DOHH2 (cell line): Measurements from ENCODE around the gene GHDC.

Source experiments
- H3F3A ChIP-seq: fragments of 200-600 bp; sonication (generic), shearing (Covaris generic); 2 replicates; pipeline ENCODE4 v1.6.0; 2016; ENCODE audit warnings: antibody characterized with exemption, mild to moderate bottlenecking; ENCODE audit not compliant: control insufficient read depth, insufficient read depth
- H3K27ac ChIP-seq: fragments of 200-600 bp; sonication (generic); 2 replicates; pipeline ENCODE4 v1.5.1; 2014; ENCODE audit warnings: low read depth, mild to moderate bottlenecking, low read length, moderate library complexity
- H3K27me3 ChIP-seq: fragments of 200-600 bp; sonication (generic); 2 replicates; pipeline ENCODE4 v1.6.1; 2014; ENCODE audit warnings: mild to moderate bottlenecking, low read length, mixed read lengths; ENCODE audit not compliant: control insufficient read depth
- H3K36me3 ChIP-seq: fragments of 200-600 bp; sonication (generic); 2 replicates; pipeline ENCODE4 v1.6.1; 2014; ENCODE audit warnings: mild to moderate bottlenecking, low read length, moderate library complexity, mixed read lengths; ENCODE audit not compliant: control insufficient read depth
- H3K4me1 ChIP-seq: fragments of 200-600 bp; sonication (generic); 2 replicates; pipeline ENCODE4 v1.6.1; 2014; ENCODE audit warnings: mild to moderate bottlenecking, low read length, mixed read lengths; ENCODE audit not compliant: control insufficient read depth
- H3K4me2 ChIP-seq: fragments of 200-600 bp; sonication (generic); 2 replicates; pipeline ENCODE4 v1.6.0; 2014; ENCODE audit warnings: mild to moderate bottlenecking, low read length, moderate library complexity
- H3K4me3 ChIP-seq: fragments of 200-600 bp; sonication (generic); 2 replicates; pipeline ENCODE4 v1.5.1; 2014; ENCODE audit warnings: mild to moderate bottlenecking, low read length, mixed read lengths
- H3K79me2 ChIP-seq: fragments of 200-600 bp; sonication (generic); 2 replicates; pipeline ENCODE4 v1.6.1; 2014; ENCODE audit warnings: mild to moderate bottlenecking, low read length, mixed read lengths; ENCODE audit not compliant: control insufficient read depth
- H3K9me2 ChIP-seq: fragments of 200-600 bp; sonication (generic); replicated peaks from 2 replicates; pipeline ENCODE4 v1.6.1; 2014; ENCODE audit warnings: mild to moderate bottlenecking, low read length, mixed read lengths; ENCODE audit not compliant: control insufficient read depth
- H3K9me3 ChIP-seq: fragments of 200-600 bp; sonication (generic); 2 replicates; pipeline ENCODE4 v1.6.1; 2014; ENCODE audit warnings: antibody characterized with exemption, low read length, mixed read lengths; ENCODE audit not compliant: control insufficient read depth, insufficient read depth
- H4K20me1 ChIP-seq: fragments of 200-600 bp; sonication (generic); 2 replicates; pipeline ENCODE4 v1.6.0; 2014; ENCODE audit warnings: low read depth, mild to moderate bottlenecking, antibody characterized with exemption, low read length, moderate library complexity; ENCODE audit not compliant: control insufficient read depth, insufficient read depth
- EZH2phosphoT487 ChIP-seq: fragments of 200-600 bp; sonication (generic); IDR thresholded peaks from 2 replicates; pipeline ENCODE4 v1.6.1; 2017; ENCODE audit warnings: borderline replicate concordance, mild to moderate bottlenecking, antibody characterized with exemption, low read length, moderate library complexity, mixed read lengths
- TF ChIP-seq, protein P1 (sequence below): fragments of 200-600 bp; sonication (generic); IDR thresholded peaks from one replicate; pipeline ENCODE4 v1.5.1; 2014; ENCODE audit warnings: antibody characterized with exemption, mild to moderate bottlenecking, low read depth, low read length; ENCODE audit not compliant: poor library complexity, severe bottlenecking

GHDC gene

DNA sequence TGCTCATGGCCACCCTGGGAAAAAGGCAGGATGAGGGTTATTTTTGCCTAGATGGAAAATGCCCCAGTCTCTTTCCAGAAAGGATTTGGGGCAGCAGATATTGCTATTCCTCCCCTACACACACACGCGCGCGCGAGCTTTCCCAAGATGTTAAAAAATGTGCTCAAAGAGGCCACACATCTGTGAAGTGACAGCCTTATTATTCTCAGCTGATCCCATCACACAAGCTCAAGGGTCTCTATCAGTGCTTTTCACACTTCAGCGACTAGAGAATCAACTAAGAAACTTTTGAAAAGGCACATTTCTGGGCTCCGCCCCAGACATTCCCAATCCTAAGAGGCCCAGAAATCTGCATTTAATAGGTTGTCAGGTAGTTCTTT, 33.8 kb downstream of the GHDC start:
- H3K4me1 ChIP-seq = peaks cover under 1% of the 10 kb centered on the region
- no peaks in the 10 kb centered on the region for H3K9me3 ChIP-seq
- TF ChIP-seq EZH2phosphoT487 = no peak
- TF ChIP-seq, protein P1, sequence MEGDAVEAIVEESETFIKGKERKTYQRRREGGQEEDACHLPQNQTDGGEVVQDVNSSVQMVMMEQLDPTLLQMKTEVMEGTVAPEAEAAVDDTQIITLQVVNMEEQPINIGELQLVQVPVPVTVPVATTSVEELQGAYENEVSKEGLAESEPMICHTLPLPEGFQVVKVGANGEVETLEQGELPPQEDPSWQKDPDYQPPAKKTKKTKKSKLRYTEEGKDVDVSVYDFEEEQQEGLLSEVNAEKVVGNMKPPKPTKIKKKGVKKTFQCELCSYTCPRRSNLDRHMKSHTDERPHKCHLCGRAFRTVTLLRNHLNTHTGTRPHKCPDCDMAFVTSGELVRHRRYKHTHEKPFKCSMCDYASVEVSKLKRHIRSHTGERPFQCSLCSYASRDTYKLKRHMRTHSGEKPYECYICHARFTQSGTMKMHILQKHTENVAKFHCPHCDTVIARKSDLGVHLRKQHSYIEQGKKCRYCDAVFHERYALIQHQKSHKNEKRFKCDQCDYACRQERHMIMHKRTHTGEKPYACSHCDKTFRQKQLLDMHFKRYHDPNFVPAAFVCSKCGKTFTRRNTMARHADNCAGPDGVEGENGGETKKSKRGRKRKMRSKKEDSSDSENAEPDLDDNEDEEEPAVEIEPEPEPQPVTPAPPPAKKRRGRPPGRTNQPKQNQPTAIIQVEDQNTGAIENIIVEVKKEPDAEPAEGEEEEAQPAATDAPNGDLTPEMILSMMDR = no peak
- H3K27ac ChIP-seq = no peak overlapping the region
- H3K4me2 ChIP-seq = no peak overlapping the region
- H3K79me2 ChIP-seq = no peaks in the 10 kb centered on the region
- no peaks in the 10 kb centered on the region for H4K20me1 ChIP-seq
- H3K9me2 ChIP-seq = no peaks in the 10 kb centered on the region
- no peaks in the 10 kb centered on the region for H3F3A ChIP-seq
- H3K27me3 ChIP-seq = no peaks in the 10 kb centered on the region
- H3K36me3 ChIP-seq = no peaks in the 10 kb centered on the region
- H3K4me3 ChIP-seq = no peak overlapping the region

DNA sequence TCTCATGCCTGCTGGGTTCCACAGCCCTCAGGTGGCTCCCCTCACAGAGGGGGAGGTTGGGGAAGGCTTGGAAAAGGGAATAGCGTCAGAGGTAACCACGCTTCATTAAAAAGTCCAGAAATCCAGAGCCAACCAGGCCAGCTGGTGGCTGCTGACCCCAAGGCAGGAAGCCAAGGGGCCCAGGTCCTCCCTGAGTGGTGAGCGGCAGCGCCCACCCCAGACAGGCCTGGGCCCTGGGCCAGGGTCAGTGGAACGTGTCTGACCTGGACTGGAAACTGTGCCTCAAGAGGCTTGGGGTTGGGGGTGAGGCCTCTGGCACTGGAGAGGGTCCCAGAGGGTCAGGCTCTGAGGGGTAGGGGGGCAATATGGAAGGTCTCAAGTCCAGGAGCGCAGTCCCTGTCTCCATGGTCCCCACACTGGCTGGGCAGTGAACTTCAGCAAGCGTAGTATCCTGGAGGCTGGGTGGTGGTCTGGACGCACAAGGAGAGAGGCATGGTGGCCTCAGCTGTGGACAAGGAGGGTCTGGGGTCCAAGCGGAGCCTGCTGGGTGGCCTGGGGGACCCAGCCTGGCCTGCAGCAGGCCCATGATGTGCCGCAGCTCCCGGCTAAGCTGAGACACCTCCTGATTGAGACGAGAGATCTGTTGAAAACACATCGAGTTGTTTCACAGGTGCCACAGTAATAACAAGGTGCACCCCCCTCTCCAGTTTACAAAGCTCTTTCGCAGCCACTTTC, 34.3 kb downstream of the GHDC start:
- H3K4me1 ChIP-seq = peaks cover 3% of the 10 kb centered on the region
- H3K79me2 ChIP-seq = no peaks in the 10 kb centered on the region
- H3K9me3 ChIP-seq = no peaks in the 10 kb centered on the region
- no peaks in the 10 kb centered on the region for H4K20me1 ChIP-seq
- H3K27me3 ChIP-seq = no peaks in the 10 kb centered on the region
- H3F3A ChIP-seq = no peaks in the 10 kb centered on the region
- H3K36me3 ChIP-seq = no peaks in the 10 kb centered on the region
- H3K9me2 ChIP-seq = no peaks in the 10 kb centered on the region
- TF ChIP-seq, protein P1 = no peak
- H3K27ac ChIP-seq = no peak overlapping the region
- no peak overlapping the region for H3K4me2 ChIP-seq
- H3K4me3 ChIP-seq = no peak overlapping the region

DNA sequence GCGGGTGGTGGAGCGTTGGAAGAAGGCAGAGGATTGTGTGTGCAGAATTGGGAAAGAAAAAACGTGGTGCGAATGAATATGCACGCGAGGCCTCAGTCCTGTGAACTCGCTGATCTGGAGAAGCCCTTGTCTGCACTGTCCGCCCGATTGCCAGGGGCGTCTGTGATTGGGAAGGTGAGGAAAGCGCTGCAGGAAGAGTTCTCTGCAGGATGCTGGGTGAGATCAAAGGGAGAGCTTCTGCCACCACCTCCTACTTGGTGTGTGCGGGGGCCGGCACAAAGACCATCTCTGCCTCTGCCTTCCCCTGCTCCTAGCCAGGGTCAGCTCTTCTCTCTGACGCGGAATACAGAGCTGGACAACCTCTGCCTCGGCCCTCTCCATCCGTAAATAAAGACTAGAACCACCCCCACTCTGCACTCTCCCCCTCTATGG, 38.7 kb downstream of the GHDC start:
- Histone ChIP-seq H3K36me3 (peaks cover 16% of the 10 kb centered on the region), H3K4me2 (peak overlapping the region; percentile 58), H4K20me1 (peaks cover 15% of the 10 kb centered on the region), H3K4me3 (peak overlapping the region; percentile 93), H3K79me2 (peaks cover 42% of the 10 kb centered on the region), H3K9me2 (no peaks in the 10 kb centered on the region), H3K4me1 (peaks cover 17% of the 10 kb centered on the region), H3K9me3 (no peaks in the 10 kb centered on the region), H3K27ac (no peak overlapping the region), H3K27me3 (no peaks in the 10 kb centered on the region), H3F3A (no peaks in the 10 kb centered on the region)
- no peak for TF ChIP-seq EZH2phosphoT487

DNA sequence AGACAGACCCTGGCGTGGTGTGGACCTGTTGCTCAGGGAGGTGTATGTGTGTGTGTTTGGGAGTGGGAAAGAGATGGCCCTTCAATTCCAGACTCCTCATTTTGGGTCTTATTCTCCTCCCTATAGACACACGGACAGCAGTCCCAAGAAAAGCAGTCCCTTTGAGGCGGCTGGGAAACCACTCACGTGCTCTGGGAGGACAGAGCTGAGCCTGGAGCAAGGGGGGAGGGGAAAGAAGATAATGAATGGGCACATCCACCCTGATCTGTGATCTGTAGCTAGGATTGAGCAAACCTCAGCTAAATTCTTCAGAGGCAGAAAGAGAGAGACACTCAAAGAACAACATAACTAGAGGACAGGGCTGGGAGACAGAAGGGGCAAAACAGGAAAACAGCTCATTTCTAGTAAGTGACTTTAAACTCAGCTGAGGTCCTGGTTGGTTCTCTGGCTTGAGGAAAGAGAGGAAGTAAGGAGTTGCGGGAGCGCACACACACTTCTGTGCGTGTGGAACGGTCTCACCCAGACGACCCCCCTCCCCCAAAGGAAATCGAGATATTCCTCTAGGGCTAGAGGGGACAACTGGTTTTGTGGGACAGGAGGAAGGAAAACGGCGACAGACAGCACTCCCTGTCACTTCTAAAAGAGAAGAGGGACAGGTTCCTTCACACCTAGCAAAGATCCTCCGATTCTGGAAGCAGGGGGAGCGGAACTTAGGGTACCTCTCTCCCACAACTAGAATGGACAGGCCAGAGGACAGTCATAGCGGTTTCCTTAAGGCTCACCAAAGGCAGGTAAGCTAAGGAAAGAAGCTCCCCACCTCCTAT, 40.2 kb downstream of the GHDC start:
- peaks cover 17% of the 10 kb centered on the region for H3K36me3 ChIP-seq
- no peak for TF ChIP-seq EZH2phosphoT487
- TF ChIP-seq, protein P1 = no peak
- H3K4me2 ChIP-seq = peak overlapping the region; percentile 80
- peaks cover 54% of the 10 kb centered on the region for H3K79me2 ChIP-seq
- peak overlapping the region; percentile 93 for H3K4me3 ChIP-seq
- H3K9me2 ChIP-seq = no peaks in the 10 kb centered on the region
- peaks cover 15% of the 10 kb centered on the region for H4K20me1 ChIP-seq
- H3K27me3 ChIP-seq = no peaks in the 10 kb centered on the region
- H3K4me1 ChIP-seq = peaks cover 17% of the 10 kb centered on the region
- no peaks in the 10 kb centered on the region for H3F3A ChIP-seq
- H3K9me3 ChIP-seq = no peaks in the 10 kb centered on the region
- peak overlapping the region; percentile 44 for H3K27ac ChIP-seq
